GM12873 (cell line): ENCODE measurements around the gene AMOTL1.

Experiments used
- CTCF ChIP-seq: IDR thresholded peaks from 2 replicates; pipeline ENCODE4 v1.5.1; 2012; ENCODE audit warnings: low read depth, mild to moderate bottlenecking, moderate library complexity, low read length, control low read depth; ENCODE audit not compliant: insufficient read depth; ENCODE audit errors: missing control alignments

The AMOTL1 gene

GRCh38 chr11:94910270-94910669 is 142.1 kb downstream of the AMOTL1 start:
- TF ChIP-seq CTCF, result no peak

DNA sequence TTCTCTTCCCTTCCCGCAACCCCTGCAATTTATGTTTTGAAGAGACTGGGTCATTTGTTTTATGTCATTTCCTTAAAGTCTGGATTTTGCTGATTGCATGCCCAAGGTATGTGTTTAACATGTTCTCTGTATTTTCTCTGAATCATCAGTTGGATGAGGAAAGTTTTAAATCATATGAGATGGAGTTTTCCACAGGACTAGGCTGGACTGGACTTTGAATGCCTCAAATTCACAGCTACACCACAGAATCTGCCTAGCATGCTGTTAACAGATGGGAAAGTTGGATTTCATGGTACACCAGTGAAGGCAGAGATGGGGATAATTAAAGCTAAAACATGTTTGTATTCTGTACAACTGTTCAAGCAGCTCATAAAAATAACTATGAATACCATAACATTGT is 142.6 kb downstream of the AMOTL1 start:
- TF ChIP-seq CTCF, result no peak

DNA sequence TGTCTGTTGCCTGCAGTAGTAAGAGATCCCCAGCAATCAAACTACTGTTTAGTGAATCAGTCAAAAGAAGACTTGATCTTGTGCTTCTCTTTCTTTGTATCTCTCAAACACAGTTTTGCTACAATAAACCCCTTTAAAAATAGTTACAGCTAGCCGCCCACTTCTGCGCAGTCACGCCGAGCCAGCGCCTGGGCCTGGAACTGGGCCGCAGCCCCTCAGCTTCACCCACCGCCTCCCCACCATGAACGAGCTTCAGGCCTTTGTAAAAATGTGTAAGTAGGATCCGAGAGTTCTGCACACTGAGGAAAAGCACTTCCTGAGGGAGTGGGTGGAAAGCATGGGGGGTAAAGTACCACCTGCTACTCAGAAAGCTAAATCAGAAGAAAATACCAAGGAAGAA is 144.7 kb downstream of the AMOTL1 start:
- no peak for TF ChIP-seq CTCF

- no peak for TF ChIP-seq CTCF
Measured at GRCh38 chr11:94920311-94920710, 152.2 kb downstream of the AMOTL1 start.

DNA sequence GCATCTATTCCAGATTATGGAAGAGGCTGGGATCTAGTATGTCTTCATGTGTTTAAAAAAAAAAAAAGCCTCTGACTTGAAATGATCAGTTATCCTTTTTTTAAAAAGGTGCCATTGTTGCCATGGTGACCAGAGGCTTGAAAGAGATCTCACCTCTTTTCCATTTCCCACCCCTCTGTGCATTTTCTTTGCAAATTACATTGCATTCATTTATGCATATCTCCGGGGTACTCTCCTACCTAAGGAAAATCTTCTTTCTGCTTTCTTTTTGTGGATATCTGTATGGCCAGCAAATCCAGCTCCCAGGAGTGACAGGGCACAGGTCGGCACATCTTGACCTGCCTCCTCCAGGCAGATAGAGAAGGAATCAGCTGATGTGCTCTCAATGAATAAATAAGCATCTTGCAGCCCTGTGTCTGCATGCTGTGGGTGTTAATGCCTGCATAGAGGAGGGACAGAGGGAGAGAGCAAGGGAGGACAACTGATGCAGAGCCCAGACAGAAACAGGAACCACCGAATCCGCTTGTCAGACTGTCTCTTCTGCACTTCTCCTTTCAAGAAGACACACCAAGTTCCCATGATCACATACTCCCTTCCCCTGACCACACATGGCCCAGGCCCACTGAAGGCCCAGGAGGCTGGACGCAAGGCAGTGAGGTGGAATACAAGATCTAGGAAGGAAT is 154.3 kb downstream of the AMOTL1 start:
- TF ChIP-seq CTCF, result no peak

DNA sequence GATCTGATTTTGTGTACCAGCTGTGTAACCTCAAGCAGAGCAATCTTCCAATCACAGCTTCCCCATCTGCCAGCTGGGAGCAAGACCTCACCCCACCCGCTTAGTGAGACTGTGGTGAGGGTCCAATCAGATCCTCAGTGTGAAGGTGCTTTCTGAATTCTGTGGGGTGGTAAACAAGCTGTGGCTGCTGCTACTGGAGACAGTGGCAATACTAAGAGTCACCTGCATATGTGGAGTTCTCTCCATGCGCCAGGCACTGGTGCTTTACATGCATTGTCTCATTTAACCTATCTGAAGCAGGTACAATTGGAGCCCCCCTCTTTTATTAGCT is 154.8 kb downstream of the AMOTL1 start:
- no peak for TF ChIP-seq CTCF

DNA sequence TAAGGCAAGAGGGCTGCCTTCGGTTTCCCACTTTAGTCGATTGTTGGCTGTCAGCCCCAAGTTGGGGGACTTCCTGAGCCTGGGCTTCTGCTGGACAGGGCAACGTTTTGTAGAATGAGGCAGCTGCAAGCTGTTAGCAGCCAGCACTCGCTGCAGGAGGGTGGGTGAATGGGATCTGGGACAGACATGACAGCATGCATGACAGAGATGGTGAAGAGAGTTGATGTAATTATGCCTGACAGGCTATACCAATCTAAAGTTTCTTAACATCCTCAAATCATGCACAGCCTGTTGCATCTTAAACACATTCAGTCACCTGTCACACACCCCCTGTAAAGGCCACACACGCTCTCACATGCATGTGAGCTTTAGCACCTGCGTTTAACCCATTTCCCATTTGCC is 156.0 kb downstream of the AMOTL1 start:
- TF ChIP-seq CTCF, result no peak

DNA sequence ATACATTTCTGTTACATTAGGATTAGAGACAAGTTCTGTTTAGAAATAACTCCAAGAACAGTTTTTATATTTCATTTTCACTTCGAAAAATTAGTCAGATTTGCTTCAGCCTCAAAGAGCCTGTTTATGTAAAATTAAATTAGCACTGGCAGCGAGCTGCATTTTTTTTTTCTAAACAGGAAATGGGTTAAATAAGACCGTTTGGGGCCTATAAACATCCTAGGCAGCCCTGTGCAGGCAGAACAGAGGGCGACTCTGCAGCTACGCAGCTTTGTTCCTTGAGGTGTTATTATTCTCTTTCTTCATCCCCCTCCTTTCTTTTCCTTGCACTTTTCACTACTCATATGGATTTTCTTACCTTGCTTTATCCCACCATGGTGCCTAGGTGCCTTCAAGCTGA is 156.5 kb downstream of the AMOTL1 start:
- no peak for TF ChIP-seq CTCF
